Common myeloid progenitor, CD34-positive (primary cell): Measurements from ENCODE around the gene ZNF155. TPM values are rescaled to one million over a fixed set of nuclear protein-coding genes. Genes with fewer than 3 reads are reported as not detected.

Source experiments
- CTCF ChIA-PET: fragments of 350-600 bp; sonication (Branson Sonifier 250); formaldehyde crosslinking; loops from one replicate; lab custom pipeline; 2021; ENCODE audit warnings: antibody characterized with exemption; lab: Charles Lee
- POLR2A ChIA-PET: fragments of 350-600 bp; sonication (Branson Sonifier 250); formaldehyde crosslinking; loops from one replicate; lab custom pipeline; 2021; ENCODE audit warnings: antibody characterized with exemption; lab: Charles Lee
- DNase-seq, 3 donors: peaks; one replicate each; pipeline versions ENCODE4 v3.0.0 to v3.0.0-alpha.2; 2013
- H3K27ac ChIP-seq, 2 experiments: 1 replicate in 1 of 2; 2 replicates in 1 of 2; pipeline ENCODE4 v1.7.0; 2013; ENCODE audit warnings: inconsistent platforms in 2 of 2, low read length in 2 of 2, mild to moderate bottlenecking in 2 of 2, low read depth in 1 of 2, moderate library complexity in 1 of 2; ENCODE audit not compliant: severe bottlenecking in 2 of 2, insufficient read depth in 1 of 2, poor library complexity in 1 of 2
- H3K27me3 ChIP-seq, 5 experiments: replicated peaks in 2 of 5; 1 replicate in 3 of 5; 2 replicates in 2 of 5; pipeline versions ENCODE4 v1.6.1 to v1.7.0; 2013; ENCODE audit warnings: low read length in 4 of 5, mild to moderate bottlenecking in 2 of 5, moderate library complexity in 2 of 5, inconsistent platforms in 1 of 5; ENCODE audit not compliant: insufficient read depth in 5 of 5, control insufficient read depth in 4 of 5
- H3K36me3 ChIP-seq, 4 experiments: 1 replicate in 2 of 4; 2 replicates in 2 of 4; pipeline versions ENCODE4 v1.6.1 to v1.7.0; 2013; ENCODE audit warnings: low read length in 3 of 4, control low read depth in 1 of 4, mild to moderate bottlenecking in 1 of 4; ENCODE audit not compliant: control insufficient read depth in 4 of 4, insufficient read depth in 4 of 4
- H3K4me1 ChIP-seq, 4 experiments: 1 replicate in 3 of 4; 2 replicates in 1 of 4; pipeline versions ENCODE4 v1.6.1 to v1.7.1; 2013; ENCODE audit warnings: low read length in 3 of 4, mild to moderate bottlenecking in 3 of 4, control low read depth in 1 of 4, inconsistent platforms in 1 of 4, moderate library complexity in 1 of 4; ENCODE audit not compliant: control insufficient read depth in 4 of 4, insufficient read depth in 4 of 4; ENCODE audit errors: control extremely low read depth in 1 of 4
- H3K4me3 ChIP-seq, 7 experiments: 1 replicate in 4 of 7; 2 replicates in 3 of 7; pipeline versions ENCODE4 v1.5.1 to v1.7.0; 2013; ENCODE audit warnings: mild to moderate bottlenecking in 7 of 7, low read length in 6 of 7, moderate library complexity in 6 of 7, inconsistent platforms in 2 of 7, low read depth in 2 of 7, control low read depth in 1 of 7; ENCODE audit not compliant: insufficient read depth in 4 of 7, control insufficient read depth in 1 of 7; ENCODE audit errors: extremely low read depth in 1 of 7
- H3K9me3 ChIP-seq, 5 experiments: 1 replicate in 4 of 5; 2 replicates in 1 of 5; pipeline versions ENCODE4 v1.6.1 to v1.7.1; 2013; ENCODE audit warnings: low read length in 4 of 5, mild to moderate bottlenecking in 2 of 5, inconsistent platforms in 1 of 5, low read depth in 1 of 5, moderate library complexity in 1 of 5; ENCODE audit not compliant: control insufficient read depth in 4 of 5, insufficient read depth in 2 of 5; ENCODE audit errors: control extremely low read depth in 1 of 5
- WGBS: methylation state at CpG from one replicate; pipeline ENCODE4 v1.1.5; 2013; ENCODE audit not compliant: insufficient coverage; 5-methylcytosine and 5-hydroxymethylcytosine counted together
- polyA plus RNA-seq: library from polyadenylated mRNA; unstranded; fragments of 120-200 nt; gene quantifications from one replicate; pipeline ENCODE4 v1.2.1, GENCODE V29; 2013

The ZNF155 gene
- 5.8 TPM for polyA plus RNA-seq

- Histone ChIP-seq H3K27me3 (no peaks in the 10 kb centered on the region), H3K27ac (peak within 1 kb of the TSS; percentile 33 to 82), H3K4me3 (peak within 1 kb of the TSS; percentile 67 to 96 (median 86)), H3K36me3 (peaks cover 3 to 16% (median 11%) of the 10 kb centered on the region in 4 experiments), H3K9me3 (peaks cover 2 to 34% (median 9%) of the 10 kb centered on the region in 5 experiments), H3K4me1 (peaks cover 0 to 14% (median 8%) of the 10 kb centered on the region in 4 experiments)
- ChIA-PET CTCF (no interaction called here), POLR2A (no interaction called here)
- DNase-seq: peak; percentile 79 to 84 (median 83)
- under 1% methylated on average over 29 of the region's 40 CpGs for WGBS
These were observed at the start of gene ZNF155 for GRCh38 chr19:43983912-43984686. TSS of gene ZNF155 (plus strand) at chr19:43984188. CDS start at chr19:43988544, 4,356 bp downstream.

GRCh38 chr19:43934985-43935708, 48.8 kb upstream of the ZNF155 start, which contains the start of gene ZNF45:
TSS of gene ZNF45 (minus strand) at chr19:43935282. CDS start at chr19:43922185, 13,097 bp downstream.
- H3K27ac ChIP-seq: peak within 1 kb of the TSS; percentile 80 to 89
- peaks cover 8 to 15% (median 12%) of the 10 kb centered on the region in 4 experiments for H3K4me1 ChIP-seq
- DNase-seq: peak; percentile 92 to 94 (median 94)
- 0% methylated on average over 37 of the region's 42 CpGs for WGBS
- POLR2A ChIA-PET: interaction anchor here (1.3 kb wide), 1 partner anchor 18 kb away, joined by 3 read pairs; no protein-coding TSS in a partner anchor
- peaks cover 10 to 27% (median 23%) of the 10 kb centered on the region in 4 experiments for H3K36me3 ChIP-seq
- no peaks in the 10 kb centered on the region for H3K27me3 ChIP-seq
- H3K9me3 ChIP-seq: peaks cover 5 to 7% (median 6%) of the 10 kb centered on the region in 5 experiments
- CTCF ChIA-PET: interaction anchor here (1.2 kb wide), 1 partner anchor 16 kb away, joined by 5 read pairs; the partner anchor contains the start of gene ZNF221
- peak within 1 kb of the TSS; percentile 61 to 98 (median 94) for H3K4me3 ChIP-seq

- no peak for DNase-seq
- Histone ChIP-seq H3K27me3 (no peaks in the 10 kb centered on the region), H3K27ac (no peak overlapping the region), H3K4me3 (no peak overlapping the region), H3K4me1 (peaks cover 8 to 15% (median 12%) of the 10 kb centered on the region in 4 experiments), H3K9me3 (peaks cover 2 to 9% (median 6%) of the 10 kb centered on the region in 5 experiments), H3K36me3 (peaks cover 8 to 16% (median 14%) of the 10 kb centered on the region in 4 experiments)
- ChIA-PET POLR2A (no interaction called here), CTCF (no interaction called here)
- WGBS: 88% methylated on average over 4 of the region's 5 CpGs
These were observed 47.8 kb upstream of the ZNF155 start for GRCh38 chr19:43936188-43936587.

- H3K27me3 ChIP-seq: no peaks in the 10 kb centered on the region
- WGBS: no CpG with 5 or more reads among the region's 3 CpGs
- no peaks in the 10 kb centered on the region for H3K36me3 ChIP-seq
- ChIA-PET POLR2A (no interaction called here), CTCF (no interaction called here)
- H3K9me3 ChIP-seq: peaks cover 0 to 11% (median 4%) of the 10 kb centered on the region in 5 experiments
- no peak for DNase-seq
- peaks cover 0 to 7% (median 3%) of the 10 kb centered on the region in 4 experiments for H3K4me1 ChIP-seq
- H3K4me3 ChIP-seq: no peak overlapping the region
- no peak overlapping the region for H3K27ac ChIP-seq
These were observed 44.3 kb upstream of the ZNF155 start for GRCh38 chr19:43939557-43940260.

GRCh38 chr19:43940719-43941118, 43.3 kb upstream of the ZNF155 start:
- no peak overlapping the region for H3K4me3 ChIP-seq
- ChIA-PET CTCF (no interaction called here), POLR2A (no interaction called here)
- no peaks in the 10 kb centered on the region for H3K27me3 ChIP-seq
- no peak for DNase-seq
- peaks cover 0 to 13% (median 6%) of the 10 kb centered on the region in 5 experiments for H3K9me3 ChIP-seq
- no CpG with 5 or more reads among the region's 4 CpGs for WGBS
- H3K36me3 ChIP-seq: no peaks in the 10 kb centered on the region
- peaks cover 0 to 2% (median under 1%) of the 10 kb centered on the region in 4 experiments for H3K4me1 ChIP-seq
- no peak overlapping the region for H3K27ac ChIP-seq

GRCh38 chr19:43941209-43941608, 42.8 kb upstream of the ZNF155 start:
- no peaks in the 10 kb centered on the region for H3K36me3 ChIP-seq
- POLR2A ChIA-PET: no interaction called here
- WGBS: no CpG with 5 or more reads among the region's 5 CpGs
- no peak overlapping the region for H3K27ac ChIP-seq
- H3K4me1 ChIP-seq: no peaks in the 10 kb centered on the region
- no peak overlapping the region for H3K4me3 ChIP-seq
- H3K27me3 ChIP-seq: no peaks in the 10 kb centered on the region
- CTCF ChIA-PET: interaction anchor here (1.3 kb wide), 1 partner anchor 10 kb away, joined by 6 read pairs; no protein-coding TSS in a partner anchor
- DNase-seq: no peak
- peaks cover 0 to 14% (median 10%) of the 10 kb centered on the region in 5 experiments for H3K9me3 ChIP-seq
